GM12878 (cell line): ENCODE results near the gene CCT8L2. TPM values are rescaled to one million over a fixed set of nuclear protein-coding genes. Genes with fewer than 3 reads are reported as not detected.
"Not testable (repeated sequence)": the region's sequence is repeated elsewhere in the genome, so short reads cannot be mapped to it uniquely, and the experiment has no call there.

ENCODE experiments used
- ATAC-seq: fragments of 200-7000 bp; cut with Tn5 transposase; 3 replicates; pipeline ENCODE4 v1.9.1; 2020; ENCODE audit warnings: mild to moderate bottlenecking, moderate library complexity
- BruUV-seq: library from RNA; stranded (reverse); fragments of 400-500 nt; replicated peaks from 2 replicates; lab custom pipeline; 2021; lab: Mats Ljungman, UMichigan
- CTCF ChIA-PET: fragments of 300-600 bp; sonication (Branson Sonifier 250); formaldehyde crosslinking; extraction: SDS; loops from one replicate; lab custom pipeline; 2021; ENCODE audit warnings: inconsistent platforms; lab: Yijun Ruan, JAX
- POLR2A ChIA-PET: fragments of 350-600 bp; formaldehyde crosslinking; extraction: SDS; loops from one replicate; lab custom pipeline; 2021; ENCODE audit warnings: inconsistent platforms; lab: Charles Lee
- RAD21 ChIA-PET: fragments of 300-600 bp; sonication (Branson Sonifier 250); formaldehyde crosslinking; loops from one replicate; lab custom pipeline; 2023; ENCODE audit warnings: antibody characterized with exemption; ENCODE audit not compliant: unreplicated experiment; lab: Charles Lee
- SMC1A ChIA-PET: fragments of 300-600 bp; sonication (Branson Sonifier 250); formaldehyde crosslinking; loops from one replicate; lab custom pipeline; 2023; ENCODE audit not compliant: unreplicated experiment, uncharacterized antibody; lab: Charles Lee
- DNase-seq: peaks from one replicate; pipeline ENCODE4 v3.0.0-alpha.2; 2011; ENCODE audit warnings: low read depth, low spot score
- FAIRE-seq: peaks from 3 replicates; lab custom pipeline; 2011; peaks lifted over from hg19 to GRCh38; lab: Jason Lieb, UNC
- H2AFZ ChIP-seq: 2 replicates; pipeline ENCODE4 v1.6.0; 2011; ENCODE audit warnings: low read depth, low read length, control low read depth; ENCODE audit not compliant: control insufficient read depth
- H3K27ac ChIP-seq: 2 replicates; pipeline ENCODE4 v1.5.1; 2011; ENCODE audit warnings: control low read depth; ENCODE audit not compliant: control insufficient read depth, insufficient read depth
- H3K27me3 ChIP-seq, 2 experiments: replicated peaks in 1 of 2; 2 replicates each; pipeline versions ENCODE4 v1.6.0 to v1.6.1; 2011; ENCODE audit warnings: low read length in 1 of 2; ENCODE audit not compliant: control insufficient read depth in 2 of 2, insufficient read depth in 2 of 2
- H3K36me3 ChIP-seq, 2 experiments: 2 replicates each; pipeline ENCODE4 v1.5.1; 2011; ENCODE audit warnings: low read length in 1 of 2; ENCODE audit not compliant: control insufficient read depth in 2 of 2, insufficient read depth in 2 of 2
- H3K4me1 ChIP-seq: 2 replicates; pipeline ENCODE4 v1.6.1; 2011; ENCODE audit warnings: mild to moderate bottlenecking, low read length, moderate library complexity, mixed read lengths; ENCODE audit not compliant: control insufficient read depth, insufficient read depth
- H3K4me2 ChIP-seq: 2 replicates; pipeline ENCODE4 v1.6.0; 2011; ENCODE audit warnings: control low read depth; ENCODE audit not compliant: control insufficient read depth, insufficient read depth
- H3K4me3 ChIP-seq: fragments of 200-600 bp; sonication (generic); 2 replicates; pipeline ENCODE4 v1.5.1; 2016
- H3K79me2 ChIP-seq: 2 replicates; pipeline ENCODE4 v1.6.0; 2011; ENCODE audit warnings: low read length; ENCODE audit not compliant: control insufficient read depth, insufficient read depth
- H3K9ac ChIP-seq: 2 replicates; pipeline ENCODE4 v1.8.0; 2011; ENCODE audit warnings: low read length, control low read depth, mixed read lengths; ENCODE audit not compliant: control insufficient read depth, insufficient read depth
- H3K9me3 ChIP-seq: replicated peaks from 3 replicates; pipeline ENCODE4 v1.5.1; 2011; ENCODE audit warnings: mild to moderate bottlenecking, low read length; ENCODE audit not compliant: control insufficient read depth, insufficient read depth
- H4K20me1 ChIP-seq: 2 replicates; pipeline ENCODE4 v1.6.0; 2011; ENCODE audit not compliant: control insufficient read depth, insufficient read depth
- ATF2 ChIP-seq: IDR thresholded peaks from 2 replicates; pipeline ENCODE4 v1.6.1; 2012; ENCODE audit warnings: low read length, inconsistent platforms
- BCL11A ChIP-seq: IDR thresholded peaks from 2 replicates; pipeline ENCODE4 v1.6.1; 2011; ENCODE audit warnings: low read depth, low read length
- CHD4 ChIP-seq: fragments of 200-600 bp; sonication (generic); IDR thresholded peaks from 2 replicates; pipeline ENCODE4 v1.6.1; 2016; ENCODE audit warnings: mild to moderate bottlenecking
- CREM ChIP-seq: IDR thresholded peaks from 2 replicates; pipeline ENCODE4 v1.6.1; 2014; ENCODE audit warnings: antibody characterized with exemption, low read depth
- EED ChIP-seq: sonication (generic); IDR thresholded peaks from 2 replicates; pipeline ENCODE4 v1.6.1; 2016; ENCODE audit warnings: antibody characterized with exemption, low read depth
- EP300 ChIP-seq, 2 experiments: fragments of 150-350 bp in 1 of 2; IDR thresholded peaks; 2 replicates each; pipeline ENCODE4 v1.6.1; 2011 to 2012; ENCODE audit warnings: low read depth in 2 of 2, low read length in 2 of 2, borderline replicate concordance in 1 of 2, improper control_type of control experiment in 1 of 2, inconsistent platforms in 1 of 2; ENCODE audit not compliant: control insufficient read depth in 1 of 2
- FOXM1 ChIP-seq: IDR thresholded peaks from 2 replicates; pipeline ENCODE4 v1.6.1; 2012; ENCODE audit warnings: low read depth, mild to moderate bottlenecking, inconsistent platforms, low read length, moderate library complexity
- MTA2 ChIP-seq: fragments of 450-650 bp; IDR thresholded peaks from 2 replicates; pipeline ENCODE4 v1.6.1; 2016; ENCODE audit warnings: low read depth, mild to moderate bottlenecking, moderate library complexity
- NFYA ChIP-seq: IDR thresholded peaks from 2 replicates; pipeline ENCODE4 v1.6.1; 2011; ENCODE audit warnings: low read depth, mild to moderate bottlenecking, low read length, improper control_type of control experiment, borderline replicate concordance
- NRF1 ChIP-seq: conservative IDR thresholded peaks from 2 replicates; pipeline ENCODE4 v1.6.1; 2011; ENCODE audit warnings: mild to moderate bottlenecking, low read depth, low read length, improper control_type of control experiment
- PML ChIP-seq: IDR thresholded peaks from 2 replicates; pipeline ENCODE4 v1.6.1; 2012; ENCODE audit warnings: low read length, inconsistent platforms
- SMC3 ChIP-seq: IDR thresholded peaks from 2 replicates; pipeline ENCODE4 v1.6.1; 2011; ENCODE audit warnings: low read length, improper control_type of control experiment, borderline replicate concordance
- WRNIP1 ChIP-seq: IDR thresholded peaks from 2 replicates; pipeline ENCODE4 v1.6.1; 2011; ENCODE audit warnings: low read depth, low read length, improper control_type of control experiment, borderline replicate concordance
- ZNF274 ChIP-seq: IDR thresholded peaks from one replicate; pipeline ENCODE4 v1.8.0; 2011; ENCODE audit not compliant: insufficient read length, insufficient read depth
- WGBS: methylation state at CpG from one replicate; pipeline ENCODE4 v1.1.6; 2016; ENCODE audit warnings: low lambda C conversion rate; ENCODE audit not compliant: insufficient replicate concordance, insufficient coverage; ENCODE audit errors: missing lambda C conversion rate; 5-methylcytosine and 5-hydroxymethylcytosine counted together
- in situ Hi-C: fragments of 300-500 bp; cut with MboI; formaldehyde crosslinking; loops from 9 replicates; pipeline ENCODE4 v1.14.3; 2018; ENCODE audit warnings: mixed read lengths
- intact Hi-C: fragments of 100-400 bp; cut with micrococcal nuclease; formaldehyde crosslinking; loops from one replicate; pipeline ENCODE4 v1.14.2; 2022; ENCODE audit not compliant: unreplicated experiment
- polyA plus RNA-seq, 11 experiments: library from polyadenylated mRNA; depleted of rRNA in 4 of 11; unstranded in 6 of 11; stranded (reverse) in 5 of 11; fragments of >200 nt; fragmentation: Nextera tagmentation in 4 of 11; fragmentation: Illumina TruSeq in 1 of 11; extraction: Ambion mirVana in 4 of 11; extraction: Trizol in 1 of 11; gene quantifications; 1 replicate in 1 of 11; 2 replicates in 10 of 11; pipeline versions ENCODE4 v1.2.1 to v1.2.3, GENCODE V29; 2011 to 2016; ENCODE audit warnings: inconsistent platforms in 2 of 11, missing spikeins in 2 of 11, low read depth in 1 of 11
- total RNA-seq, 4 experiments: library from RNA; depleted of rRNA in 3 of 4; stranded (reverse); fragments of >200 nt in 3 of 4; fragmentation: Illumina TruSeq in 1 of 4; extraction: Trizol in 1 of 4; gene quantifications; 2 replicates each; pipeline versions ENCODE4 v1.2.1 to v1.2.3, GENCODE V29; 2013 to 2021
- TF ChIP-seq, protein P1 (sequence below): IDR thresholded peaks from 2 replicates; pipeline ENCODE4 v1.6.1; 2012; ENCODE audit warnings: mild to moderate bottlenecking, low read depth, low read length

CCT8L2 gene
- total and polyA plus RNA-seq, 10 of the 15 experiments (the other 5 are each of a cell fraction or from before 2014, with no cell fraction given): not detected

- H3K79me2 ChIP-seq, DNase-seq, H4K20me1 ChIP-seq, H3K9ac ChIP-seq, in situ Hi-C loops, H2AFZ ChIP-seq, H3K27me3 ChIP-seq, intact Hi-C loops, H3K4me1 ChIP-seq, SMC1A ChIA-PET, CTCF ChIA-PET, FAIRE-seq, H3K27ac ChIP-seq, BruUV-seq, H3K4me3 ChIP-seq, RAD21 ChIA-PET, H3K4me2 ChIP-seq, H3K9me3 ChIP-seq, POLR2A ChIA-PET, H3K36me3 ChIP-seq, ATAC-seq: not testable (repeated sequence)
- 56% methylated on average over 8 of the region's 8 CpGs for WGBS
Measured at GRCh38 chr22:16595251-16595650, 2.6 kb upstream of the CCT8L2 start.

DNA sequence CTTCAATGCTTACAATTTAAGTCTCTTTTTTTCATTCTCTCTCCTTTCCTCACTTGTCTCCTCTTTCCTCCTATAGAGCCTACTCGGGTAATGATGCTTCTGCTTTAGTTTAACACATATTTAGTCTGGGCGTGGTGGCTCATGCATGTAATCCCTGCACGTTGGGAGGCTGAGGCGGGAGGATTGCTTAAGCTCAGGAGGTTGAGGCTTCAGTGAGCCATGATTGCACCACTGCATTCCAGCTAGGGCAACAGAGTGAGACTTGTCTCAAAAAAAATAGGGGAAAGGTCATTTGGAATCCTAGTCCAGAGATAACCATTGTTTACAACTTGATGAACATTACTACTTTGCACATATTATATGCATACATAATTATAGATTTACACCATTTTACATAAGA is 1.4 kb upstream of the CCT8L2 start:
- ATAC-seq (no peak), DNase-seq (no peak), FAIRE-seq (no peak)
- POLR2A ChIA-PET: no interaction called here
- Histone ChIP-seq H3K4me2 (no peak overlapping the region), H3K27ac (no peak overlapping the region), H3K9ac (no peak overlapping the region), H2AFZ (no peak overlapping the region), H3K27me3 (no peaks in the 10 kb centered on the region), H3K79me2 (no peaks in the 10 kb centered on the region), H3K9me3 (no peaks in the 10 kb centered on the region), H4K20me1 (no peaks in the 10 kb centered on the region), H3K36me3 (no peaks in the 10 kb centered on the region), H3K4me3 (no peak overlapping the region), H3K4me1 (no peaks in the 10 kb centered on the region)
- CTCF ChIA-PET: no interaction called here
- in situ Hi-C loops: no loop called here
- SMC1A ChIA-PET: no interaction called here
- intact Hi-C loops: no loop called here
- RAD21 ChIA-PET: no interaction called here
- BruUV-seq: no TSS peak
- WGBS: 36% methylated on average over 4 of the region's 4 CpGs
- no peak for TF ChIP-seq EP300 (IDR thresholded peaks at IDR 0.05; ENCODE audit: borderline replicate concordance in 1 of 2, control insufficient read depth in 1 of 2, low read depth in 2 of 2, low read length in 2 of 2)
- TF ChIP-seq MTA2: no peak
- TF ChIP-seq, protein P1, sequence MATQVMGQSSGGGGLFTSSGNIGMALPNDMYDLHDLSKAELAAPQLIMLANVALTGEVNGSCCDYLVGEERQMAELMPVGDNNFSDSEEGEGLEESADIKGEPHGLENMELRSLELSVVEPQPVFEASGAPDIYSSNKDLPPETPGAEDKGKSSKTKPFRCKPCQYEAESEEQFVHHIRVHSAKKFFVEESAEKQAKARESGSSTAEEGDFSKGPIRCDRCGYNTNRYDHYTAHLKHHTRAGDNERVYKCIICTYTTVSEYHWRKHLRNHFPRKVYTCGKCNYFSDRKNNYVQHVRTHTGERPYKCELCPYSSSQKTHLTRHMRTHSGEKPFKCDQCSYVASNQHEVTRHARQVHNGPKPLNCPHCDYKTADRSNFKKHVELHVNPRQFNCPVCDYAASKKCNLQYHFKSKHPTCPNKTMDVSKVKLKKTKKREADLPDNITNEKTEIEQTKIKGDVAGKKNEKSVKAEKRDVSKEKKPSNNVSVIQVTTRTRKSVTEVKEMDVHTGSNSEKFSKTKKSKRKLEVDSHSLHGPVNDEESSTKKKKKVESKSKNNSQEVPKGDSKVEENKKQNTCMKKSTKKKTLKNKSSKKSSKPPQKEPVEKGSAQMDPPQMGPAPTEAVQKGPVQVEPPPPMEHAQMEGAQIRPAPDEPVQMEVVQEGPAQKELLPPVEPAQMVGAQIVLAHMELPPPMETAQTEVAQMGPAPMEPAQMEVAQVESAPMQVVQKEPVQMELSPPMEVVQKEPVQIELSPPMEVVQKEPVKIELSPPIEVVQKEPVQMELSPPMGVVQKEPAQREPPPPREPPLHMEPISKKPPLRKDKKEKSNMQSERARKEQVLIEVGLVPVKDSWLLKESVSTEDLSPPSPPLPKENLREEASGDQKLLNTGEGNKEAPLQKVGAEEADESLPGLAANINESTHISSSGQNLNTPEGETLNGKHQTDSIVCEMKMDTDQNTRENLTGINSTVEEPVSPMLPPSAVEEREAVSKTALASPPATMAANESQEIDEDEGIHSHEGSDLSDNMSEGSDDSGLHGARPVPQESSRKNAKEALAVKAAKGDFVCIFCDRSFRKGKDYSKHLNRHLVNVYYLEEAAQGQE: no peak
- TF ChIP-seq NFYA: no peak
- TF ChIP-seq NRF1: no peak
- TF ChIP-seq FOXM1: no peak
- no peak for TF ChIP-seq ZNF274
- no peak for TF ChIP-seq BCL11A
- TF ChIP-seq SMC3: no peak
- TF ChIP-seq WRNIP1: no peak
- TF ChIP-seq ATF2: no peak
- TF ChIP-seq CREM: no peak
- TF ChIP-seq PML: no peak
- TF ChIP-seq CHD4: no peak
- TF ChIP-seq EED: no peak
